Activated CD4-positive, alpha-beta T cell treated with anti-CD3 and anti-CD28 coated beads for 4 hours (primary cell): ENCODE measurements around the gene ARMC9.
"Not testable (repeated sequence)": the region's sequence is repeated elsewhere in the genome, so short reads cannot be mapped to it uniquely, and the experiment has no call there.

Experiments
- DNase-seq, 2 donors: peaks; one replicate each; pipeline ENCODE4 v3.0.0-alpha.2; 2020

The ARMC9 gene

DNA sequence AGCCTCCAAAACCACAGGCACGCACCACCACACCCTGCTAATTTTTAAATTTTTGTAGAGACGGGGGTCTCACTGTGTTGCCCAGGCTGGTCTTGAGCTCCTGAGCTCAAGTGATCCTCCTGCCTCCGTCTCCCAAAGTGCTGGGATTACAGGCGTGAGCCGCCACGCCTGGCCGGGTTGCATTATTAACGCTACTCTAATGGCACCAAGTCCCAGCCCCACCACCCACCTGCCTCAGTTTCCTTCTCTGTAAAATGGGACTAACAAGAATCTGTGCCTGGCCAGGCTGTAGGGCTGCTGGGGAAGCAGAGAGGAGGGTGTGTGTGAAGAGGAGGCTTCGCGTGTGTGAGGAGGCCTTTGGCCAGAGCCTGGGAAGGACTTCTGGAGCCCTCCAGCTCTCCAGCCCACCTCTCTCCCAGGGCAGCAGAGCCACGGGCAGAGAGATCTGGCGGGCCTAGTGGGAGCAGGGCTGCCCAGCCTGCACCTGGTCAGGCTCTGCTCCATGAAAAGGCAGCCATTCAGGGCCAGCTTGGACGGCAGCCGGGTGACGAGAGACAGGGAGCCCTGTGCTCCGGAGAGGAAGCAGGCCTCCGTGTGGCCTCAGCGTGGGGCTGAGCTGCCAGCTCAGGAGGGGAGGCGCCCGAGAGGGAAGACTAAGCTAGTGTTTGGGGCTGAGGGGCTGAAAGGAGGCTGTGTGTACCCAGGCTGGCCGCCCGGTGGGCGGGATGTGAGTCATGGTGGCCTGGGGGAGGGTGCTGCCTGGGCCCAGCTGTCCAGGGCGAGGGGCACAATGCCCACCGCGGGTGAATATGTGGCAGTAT lies 189.7 kb downstream of the ARMC9 start:
- DNase-seq, result no peak

DNA sequence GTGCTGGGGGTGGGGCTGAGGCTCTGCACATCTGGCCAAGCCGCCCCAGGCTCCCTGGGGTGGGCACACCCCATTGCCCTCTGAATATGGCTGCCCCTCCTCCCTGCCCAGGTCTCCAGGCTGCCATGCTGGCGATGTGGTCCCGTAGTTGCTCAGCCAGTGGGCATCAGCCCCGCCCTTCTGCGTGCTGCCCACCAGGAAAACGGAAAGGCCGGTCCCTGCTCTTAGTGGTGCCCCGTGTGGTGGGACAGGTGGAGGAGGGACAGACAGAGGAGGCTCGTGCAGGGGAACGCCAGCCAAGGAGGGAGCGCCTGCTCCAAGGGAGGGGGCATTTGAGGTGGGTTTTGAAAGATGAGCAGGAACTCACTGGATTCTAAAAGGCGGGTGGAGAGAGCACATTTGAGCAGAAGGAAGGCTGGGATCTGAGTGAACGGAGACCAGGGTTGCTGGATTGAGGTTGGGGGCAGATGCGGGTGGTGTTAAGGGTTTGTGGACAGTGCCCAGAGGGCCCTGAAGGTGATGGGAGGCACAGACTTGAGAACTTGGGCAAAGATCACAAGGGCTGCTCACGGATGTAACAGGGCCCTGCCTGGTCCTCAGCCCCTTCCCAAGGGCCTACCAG lies 190.4 kb downstream of the ARMC9 start:
- DNase-seq, result no peak

DNA sequence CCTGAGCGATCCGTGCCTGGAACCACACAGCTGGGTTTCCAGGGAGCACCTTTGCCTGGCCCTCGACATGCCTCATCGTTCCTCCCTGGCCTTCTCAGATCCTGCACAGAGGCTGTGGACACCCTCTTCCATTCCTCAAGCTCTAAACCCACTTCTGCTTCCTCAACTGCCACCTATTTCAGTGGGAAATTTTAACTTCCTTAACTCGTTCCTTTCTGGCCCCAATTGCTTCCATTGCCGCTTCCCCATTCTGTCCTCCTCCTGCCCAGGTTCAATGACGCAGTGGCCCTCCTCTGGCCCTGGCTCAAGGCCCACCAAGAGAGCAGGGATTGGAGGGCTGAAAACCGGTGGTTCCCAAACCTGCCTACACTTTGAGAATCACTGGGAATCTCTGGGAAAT lies 192.2 kb downstream of the ARMC9 start:
- DNase-seq, result no peak

DNA sequence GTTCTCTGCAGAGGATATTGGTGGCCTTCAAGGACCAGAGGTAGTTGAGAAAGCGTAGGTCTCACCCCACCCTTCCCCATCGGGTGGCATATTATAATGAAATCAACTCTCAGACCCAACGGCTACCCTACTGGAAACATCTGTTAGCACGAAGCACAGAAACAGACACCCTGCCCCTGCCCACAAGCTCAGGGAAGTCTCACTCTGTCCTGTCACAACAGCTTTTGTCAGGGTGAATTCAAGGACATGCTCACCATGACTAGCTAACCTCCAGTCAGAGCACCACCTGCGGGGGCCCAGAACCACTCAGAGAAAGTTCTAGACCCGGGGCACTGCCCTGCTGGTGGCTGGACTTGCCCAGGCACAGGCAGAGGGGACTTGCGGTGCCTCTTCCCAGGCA lies 193.6 kb downstream of the ARMC9 start:
- DNase-seq, result no peak

DNA sequence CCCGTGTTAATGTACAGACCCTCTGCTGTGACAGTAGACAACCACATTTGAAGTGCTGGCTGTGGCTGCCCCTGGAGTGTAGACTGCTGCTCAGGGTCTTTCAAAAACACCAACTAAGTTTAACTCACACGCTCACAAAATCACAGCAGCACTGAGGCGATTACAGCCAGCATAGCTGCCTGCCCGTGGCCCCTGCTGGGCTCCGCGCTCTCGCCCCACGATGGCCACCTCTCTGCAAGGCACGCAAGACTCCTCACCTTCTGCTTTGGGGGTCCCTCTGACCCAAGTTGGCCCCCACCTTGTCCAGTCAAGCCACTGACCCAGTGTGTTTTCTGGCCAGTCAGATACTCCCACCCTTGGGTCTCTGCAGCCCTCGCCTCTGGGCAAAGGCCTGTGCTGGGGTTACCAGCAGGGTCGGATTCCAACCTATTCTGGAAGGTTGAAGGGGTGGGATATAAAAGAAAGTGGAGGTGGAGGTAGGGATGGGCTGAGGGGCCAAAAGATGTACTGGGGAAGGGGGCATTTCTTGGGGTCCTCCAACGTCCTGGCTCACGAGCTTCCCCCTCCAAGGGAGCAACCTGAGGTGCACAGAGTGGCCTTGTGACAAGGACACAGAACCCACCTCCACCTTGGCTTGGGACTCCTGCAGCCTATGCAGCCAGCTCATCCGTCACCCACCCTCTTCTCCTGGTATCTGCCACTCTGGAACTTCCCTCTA lies 194.2 kb downstream of the ARMC9 start:
- no peak for DNase-seq

DNA sequence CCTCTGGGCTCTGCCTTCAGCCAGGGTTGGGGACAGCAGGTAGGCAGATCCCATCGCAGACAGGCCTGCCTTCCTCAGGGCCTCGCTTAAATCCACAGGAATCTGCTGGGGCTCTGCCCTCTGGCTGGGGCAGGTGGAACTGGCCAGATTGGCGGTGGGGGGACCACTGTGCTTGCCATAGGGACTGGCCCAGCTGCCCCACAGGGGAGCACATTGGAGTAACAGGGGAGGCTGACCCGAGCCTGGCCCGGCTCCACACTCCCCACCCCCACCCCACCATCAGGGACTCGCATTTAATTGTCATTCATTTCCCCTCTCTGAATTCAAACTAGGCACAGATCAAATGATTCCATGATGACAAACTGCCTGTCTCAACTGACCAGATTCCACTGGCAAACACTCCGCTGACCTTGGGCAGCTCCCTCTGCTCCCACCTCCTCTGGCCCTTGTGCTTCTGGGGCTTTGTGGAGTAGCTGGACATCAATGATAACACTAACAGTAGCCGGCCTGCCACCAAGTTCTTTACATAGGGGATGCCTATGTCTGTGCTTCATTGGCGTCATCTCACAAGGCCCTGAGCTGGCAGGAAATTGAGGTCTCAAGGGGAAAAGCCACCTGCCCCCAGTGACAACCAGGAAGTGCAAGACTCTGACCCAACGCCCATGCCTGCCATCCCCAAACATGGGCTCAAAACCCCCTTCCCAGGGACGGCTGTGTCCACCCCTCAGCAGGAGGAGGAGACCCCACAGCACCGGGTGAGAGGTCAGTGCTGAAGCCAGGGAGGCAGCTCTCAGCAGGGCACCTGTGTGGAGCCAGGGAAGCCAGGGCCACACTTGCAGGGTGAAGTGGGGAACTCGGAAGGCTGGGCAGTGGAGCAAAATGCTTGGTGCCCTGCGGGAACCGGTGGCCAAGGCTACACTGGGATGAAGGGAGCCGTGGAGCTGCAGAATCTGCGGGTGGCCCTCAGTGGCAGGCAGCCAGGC lies 195.0 kb downstream of the ARMC9 start:
- no peak for DNase-seq

DNA sequence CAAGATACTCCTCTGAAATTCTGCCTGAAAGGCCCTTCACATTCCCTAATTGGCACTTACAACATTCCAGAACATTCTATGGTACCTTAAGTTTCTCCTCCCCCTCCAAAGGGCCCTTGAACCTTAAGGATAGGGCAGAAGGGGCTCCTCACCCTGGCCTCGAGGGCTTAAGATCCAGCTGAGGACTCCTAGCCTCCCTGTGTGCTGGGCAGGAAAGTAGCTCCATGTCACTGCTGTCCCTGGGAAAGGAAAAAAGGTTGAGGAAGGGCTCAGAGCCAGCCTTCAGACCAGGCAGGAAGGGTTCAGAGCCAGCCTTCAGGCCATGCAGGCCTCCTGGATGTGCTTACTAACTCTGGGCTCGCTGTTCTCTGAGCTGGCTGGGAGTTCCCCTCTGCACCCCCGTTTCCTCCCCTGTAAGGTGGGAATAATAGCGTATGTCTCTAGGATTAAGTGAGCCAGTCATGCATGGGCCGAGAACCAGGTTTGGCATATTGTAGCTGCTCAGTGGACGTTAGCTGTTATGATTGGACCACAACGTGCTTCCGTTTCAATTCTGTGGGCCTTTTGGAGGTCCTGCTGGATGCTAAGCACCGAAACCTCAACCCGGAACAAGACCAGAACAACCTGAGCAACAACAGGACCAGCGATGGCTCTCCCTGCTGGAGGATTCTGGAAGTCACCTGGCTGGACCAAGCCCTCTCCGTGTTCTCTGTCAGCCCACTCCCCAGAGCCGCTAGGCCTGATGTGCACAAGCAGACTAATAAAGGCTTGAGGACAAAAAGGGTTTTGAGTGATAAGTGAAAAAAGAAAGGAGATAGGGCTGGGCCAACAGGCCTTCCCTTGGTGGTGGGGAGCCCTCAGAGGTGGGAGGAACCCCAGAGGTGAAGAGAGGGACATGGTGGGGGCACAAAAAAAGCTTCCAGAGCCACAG lies 196.0 kb downstream of the ARMC9 start:
- DNase-seq, result no peak

DNA sequence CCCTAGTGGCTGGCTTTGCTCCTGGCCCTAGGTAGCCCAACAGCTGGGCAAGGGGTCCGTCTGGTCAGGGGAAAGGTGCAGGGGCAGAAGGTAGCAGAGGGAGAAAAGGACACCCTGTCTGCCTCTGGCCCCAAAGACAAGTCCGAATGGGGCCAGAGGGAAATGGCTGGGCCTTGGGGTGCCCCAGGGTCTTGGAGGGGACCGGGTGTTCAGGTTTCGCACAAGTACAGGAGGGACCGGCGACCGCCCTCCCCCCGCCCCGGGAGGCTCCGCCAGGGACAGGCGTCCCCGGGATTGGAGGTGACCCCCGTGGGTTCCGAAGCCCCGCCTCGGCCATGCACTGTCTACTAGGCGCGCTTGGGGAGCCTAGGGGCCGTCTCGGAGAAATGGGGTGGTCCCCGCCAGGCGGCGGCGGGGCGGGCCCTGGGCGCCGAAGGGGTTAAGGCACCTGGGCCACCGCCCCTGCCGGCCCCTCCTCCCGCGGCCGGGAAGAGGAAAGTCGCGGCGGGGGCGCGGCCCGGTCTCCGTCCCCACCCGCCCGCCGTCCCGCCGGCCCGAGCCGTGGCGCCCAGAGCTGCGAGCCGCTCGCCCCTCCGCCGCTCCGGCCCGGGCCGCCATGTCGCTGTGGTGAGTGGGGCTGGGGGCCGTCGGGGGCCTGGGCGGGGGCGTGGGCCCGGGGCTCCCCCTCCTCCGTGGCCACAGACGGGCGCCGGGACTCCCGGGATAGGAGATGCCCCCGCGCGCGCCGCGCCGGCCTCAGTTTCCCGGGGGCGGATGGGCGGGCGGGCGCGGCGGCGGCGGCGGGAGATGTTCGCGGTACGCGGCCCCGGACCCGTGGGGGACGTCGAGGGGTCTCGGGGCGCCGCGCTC lies 197.0 kb downstream of the ARMC9 start, which contains the start of gene B3GNT7:
Gene B3GNT7 (plus strand): TSS at position 523 of the 870 bp plus-strand sequence. CDS start 94 bp downstream, at position 617.
- no peak for DNase-seq

DNA sequence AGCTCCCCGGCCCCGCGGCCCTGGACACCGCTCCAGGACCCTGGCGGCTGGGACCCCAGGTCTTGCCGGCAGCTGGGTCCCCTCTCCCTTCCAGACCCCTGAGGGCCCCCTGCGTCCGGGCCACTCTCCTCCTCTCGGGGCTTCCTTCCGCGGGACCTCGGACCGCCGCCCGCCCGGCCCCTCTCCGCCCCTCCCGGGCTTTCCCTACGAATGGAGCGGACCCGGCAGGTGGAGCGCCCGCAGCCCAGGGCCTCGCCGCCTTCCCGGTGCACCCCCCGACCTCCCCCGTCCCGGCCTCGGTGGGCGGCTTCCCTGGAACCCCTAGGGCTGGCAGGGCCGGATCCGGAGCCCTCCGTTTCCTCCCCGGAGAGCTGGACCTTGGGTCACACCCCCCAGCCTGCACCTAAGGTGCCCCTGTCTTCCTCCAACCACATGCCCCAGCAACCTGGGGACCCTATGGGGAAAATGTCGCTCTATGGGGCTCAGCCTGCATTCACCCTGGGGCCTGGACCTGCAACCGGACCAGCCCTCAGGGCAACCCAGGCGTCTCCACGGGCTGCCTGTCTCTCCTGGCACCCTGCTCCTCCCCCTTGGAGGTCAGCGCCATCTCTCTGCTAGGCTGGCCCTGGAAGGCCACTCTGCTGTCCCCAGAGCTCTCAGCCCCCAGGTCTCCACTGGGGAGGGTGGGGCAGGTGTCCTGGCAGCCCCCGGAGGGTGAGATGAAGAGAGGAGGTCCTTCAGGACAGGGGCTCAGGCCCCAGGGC lies 197.8 kb downstream of the ARMC9 start:
- DNase-seq, result no peak

DNA sequence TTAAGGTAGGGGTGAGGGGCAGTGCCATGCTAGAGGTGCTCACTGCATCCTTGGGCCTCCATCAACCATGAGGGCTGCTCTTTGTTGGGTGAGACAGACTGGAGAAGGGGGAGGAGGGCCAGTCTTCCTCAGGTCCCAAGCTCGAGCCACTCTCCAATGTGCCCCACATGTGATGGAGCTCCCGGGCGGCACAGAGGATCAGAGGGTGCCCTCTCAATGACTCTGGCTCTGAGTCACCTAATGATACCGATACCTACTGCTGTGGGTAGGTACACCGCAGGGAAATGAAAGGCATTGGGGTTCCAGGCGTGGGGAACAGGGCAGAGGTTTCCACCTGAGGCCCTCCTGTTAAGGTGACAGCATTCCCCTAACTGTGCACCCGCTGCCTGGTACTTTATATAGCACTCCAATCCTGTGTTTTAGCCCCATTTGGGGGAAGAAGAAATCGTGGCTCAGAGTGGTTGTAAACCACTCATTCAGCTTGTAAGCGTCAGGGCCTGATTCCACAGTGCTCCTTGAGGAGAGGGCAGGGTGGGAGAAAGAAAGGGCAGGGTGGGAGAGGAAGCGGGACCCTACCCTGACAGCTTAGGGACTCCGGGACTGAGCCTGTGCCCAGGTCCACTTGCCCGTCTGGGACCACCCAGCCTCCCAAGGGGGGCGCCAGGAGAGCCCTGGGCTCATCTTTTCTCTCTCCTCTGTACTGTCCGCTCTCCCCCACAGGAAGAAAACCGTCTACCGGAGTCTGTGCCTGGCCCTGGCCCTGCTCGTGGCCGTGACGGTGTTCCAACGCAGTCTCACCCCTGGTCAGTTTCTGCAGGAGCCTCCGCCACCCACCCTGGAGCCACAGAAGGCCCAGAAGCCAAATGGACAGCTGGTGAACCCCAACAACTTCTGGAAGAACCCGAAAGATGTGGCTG lies 198.8 kb downstream of the ARMC9 start:
- no peak for DNase-seq

DNA sequence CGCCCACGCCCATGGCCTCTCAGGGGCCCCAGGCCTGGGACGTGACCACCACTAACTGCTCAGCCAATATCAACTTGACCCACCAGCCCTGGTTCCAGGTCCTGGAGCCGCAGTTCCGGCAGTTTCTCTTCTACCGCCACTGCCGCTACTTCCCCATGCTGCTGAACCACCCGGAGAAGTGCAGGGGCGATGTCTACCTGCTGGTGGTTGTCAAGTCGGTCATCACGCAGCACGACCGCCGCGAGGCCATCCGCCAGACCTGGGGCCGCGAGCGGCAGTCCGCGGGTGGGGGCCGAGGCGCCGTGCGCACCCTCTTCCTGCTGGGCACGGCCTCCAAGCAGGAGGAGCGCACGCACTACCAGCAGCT lies 199.5 kb downstream of the ARMC9 start:
- no peak for DNase-seq

DNA sequence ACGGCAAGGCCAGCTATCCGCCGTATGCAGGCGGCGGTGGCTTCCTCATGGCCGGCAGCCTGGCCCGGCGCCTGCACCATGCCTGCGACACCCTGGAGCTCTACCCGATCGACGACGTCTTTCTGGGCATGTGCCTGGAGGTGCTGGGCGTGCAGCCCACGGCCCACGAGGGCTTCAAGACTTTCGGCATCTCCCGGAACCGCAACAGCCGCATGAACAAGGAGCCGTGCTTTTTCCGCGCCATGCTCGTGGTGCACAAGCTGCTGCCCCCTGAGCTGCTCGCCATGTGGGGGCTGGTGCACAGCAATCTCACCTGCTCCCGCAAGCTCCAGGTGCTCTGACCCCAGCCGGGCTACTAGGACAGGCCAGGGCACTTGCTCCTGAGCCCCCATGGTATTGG lies 200.2 kb downstream of the ARMC9 start:
- DNase-seq, result no peak

DNA sequence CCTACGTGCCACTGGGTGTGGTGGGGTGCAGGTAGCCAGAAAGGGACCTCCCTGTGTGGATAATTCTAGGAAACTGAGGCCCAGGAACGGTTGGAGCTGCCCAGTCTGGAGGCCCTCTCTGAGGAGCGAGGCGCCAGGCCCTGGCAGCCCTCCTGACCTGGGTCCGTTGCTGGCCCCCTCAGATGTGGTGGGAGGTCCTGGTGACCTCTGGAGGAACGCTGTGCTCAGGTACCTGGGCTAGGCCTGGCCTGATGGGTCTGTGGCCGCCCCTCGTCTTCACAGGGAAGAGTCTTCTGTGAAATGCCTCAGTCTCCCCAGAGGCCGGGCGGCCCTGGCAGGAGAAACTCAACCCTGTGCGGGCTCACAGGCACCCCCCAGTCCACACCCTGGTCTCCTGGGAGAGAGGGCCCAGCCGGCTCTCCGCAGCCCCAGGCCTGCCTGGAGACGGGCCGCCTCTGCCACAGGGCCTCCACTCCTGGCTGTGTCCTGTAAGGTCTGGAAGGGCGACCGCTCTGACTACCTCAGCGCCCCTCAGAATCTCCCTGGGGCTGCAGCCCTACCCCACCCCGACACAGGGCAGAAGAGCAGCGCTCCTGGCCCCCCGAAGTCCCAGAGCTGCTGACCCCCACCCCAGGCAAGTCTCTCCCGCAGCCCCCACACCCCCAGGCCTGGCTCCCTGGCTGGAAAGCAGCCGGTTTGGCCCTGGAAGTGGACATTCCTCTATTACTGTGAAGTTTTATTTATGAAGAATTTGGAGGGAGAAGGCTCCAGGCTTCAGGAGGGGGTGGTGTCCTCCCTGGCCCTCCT lies 200.8 kb downstream of the ARMC9 start:
- DNase-seq, result no peak

DNA sequence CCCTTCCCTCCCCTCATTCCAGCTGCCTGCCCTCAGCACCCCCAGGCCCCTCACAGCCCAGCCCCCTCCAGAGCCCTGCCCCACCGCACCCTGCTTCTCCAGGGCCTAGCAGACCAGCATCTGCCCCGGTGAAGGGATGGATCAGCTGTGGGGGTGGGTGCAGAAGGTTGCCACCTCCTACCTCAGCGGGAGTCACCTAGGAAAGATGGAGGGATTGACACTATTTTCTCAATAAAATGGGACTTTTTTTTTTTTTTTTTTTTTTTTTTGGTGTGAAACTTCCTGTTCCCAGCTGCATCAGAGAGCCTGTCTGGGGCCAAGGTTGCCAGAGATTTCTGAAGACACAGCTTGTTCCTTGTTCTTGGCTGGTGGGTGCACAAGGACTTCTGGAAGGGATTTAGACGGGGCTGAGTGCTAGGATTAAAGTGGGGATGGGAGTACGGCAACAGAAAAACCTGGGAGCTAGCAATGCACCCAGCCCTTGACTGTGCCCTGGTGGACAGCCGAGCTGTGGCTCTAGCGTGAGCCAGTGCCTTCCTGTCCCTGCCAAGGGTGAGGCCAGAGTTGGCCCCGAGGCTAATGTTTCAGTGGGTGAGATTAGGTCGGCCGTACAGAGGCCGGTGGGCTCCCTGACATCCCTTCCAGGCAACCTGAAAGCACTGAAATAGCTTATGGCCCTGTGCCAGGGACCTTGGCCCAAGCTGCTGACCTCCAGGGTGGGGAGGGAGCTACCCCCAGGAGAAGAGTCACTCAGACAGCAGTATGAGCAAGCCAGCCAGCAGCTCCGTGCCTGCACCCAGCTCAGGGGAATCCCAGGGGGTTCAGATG lies 201.6 kb downstream of the ARMC9 start:
- no peak for DNase-seq

DNA sequence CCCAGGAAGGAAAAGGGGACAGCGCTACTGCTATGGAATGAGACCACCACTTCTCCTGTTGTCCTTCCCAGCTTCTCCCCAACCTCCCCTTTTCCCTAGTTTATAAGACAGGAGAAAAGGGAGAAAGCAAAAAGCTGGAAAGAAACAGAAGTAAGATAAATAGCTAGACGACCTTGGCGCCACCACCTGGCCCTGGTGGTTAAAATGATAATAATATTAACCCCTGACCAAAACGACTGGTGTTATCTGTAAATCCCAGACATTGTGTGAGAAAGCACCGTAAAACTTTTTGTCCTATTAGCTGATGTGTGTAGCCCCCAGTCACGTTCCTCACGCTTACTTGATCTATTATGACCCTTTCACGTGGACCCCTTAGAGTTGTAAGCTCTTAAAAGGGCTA lies 202.2 kb downstream of the ARMC9 start:
- DNase-seq, result not testable (repeated sequence)

DNA sequence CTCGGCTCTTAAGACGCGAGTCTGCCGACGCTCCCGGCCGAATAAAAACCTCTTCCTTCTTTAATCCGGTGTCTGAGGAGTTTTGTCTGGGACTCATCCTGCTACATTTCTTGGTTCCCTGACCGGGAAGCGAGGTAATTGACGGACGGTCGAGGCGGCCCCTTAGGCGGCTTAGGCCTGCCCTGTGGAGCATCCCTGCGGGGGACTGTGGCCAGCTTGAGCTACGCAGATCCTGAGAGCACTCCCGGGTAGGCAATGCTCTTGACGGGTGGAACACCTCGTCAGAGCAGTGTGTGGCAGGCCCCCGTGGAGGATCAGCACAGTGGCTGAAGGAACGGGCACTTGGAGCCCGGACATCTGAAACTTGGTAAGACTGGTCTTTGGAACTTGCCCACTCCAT lies 202.7 kb downstream of the ARMC9 start:
- not testable (repeated sequence) for DNase-seq
